Measurements from ENCODE around the gene RCL1.
A peak's percentile ranks its signal among the peaks of the same experiment; 100 is the strongest.
"Not testable (repeated sequence)": the region's sequence is repeated elsewhere in the genome, so short reads cannot be mapped to it uniquely, and the experiment has no call there.

Gene RCL1

GRCh38 chr9:4792572-4793458, at the start of gene RCL1:
RCL1 (plus strand) TSS chr9:4792944; CDS start chr9:4793092, 148 bp downstream.
- DNase-seq, result peak; percentile 99

DNA sequence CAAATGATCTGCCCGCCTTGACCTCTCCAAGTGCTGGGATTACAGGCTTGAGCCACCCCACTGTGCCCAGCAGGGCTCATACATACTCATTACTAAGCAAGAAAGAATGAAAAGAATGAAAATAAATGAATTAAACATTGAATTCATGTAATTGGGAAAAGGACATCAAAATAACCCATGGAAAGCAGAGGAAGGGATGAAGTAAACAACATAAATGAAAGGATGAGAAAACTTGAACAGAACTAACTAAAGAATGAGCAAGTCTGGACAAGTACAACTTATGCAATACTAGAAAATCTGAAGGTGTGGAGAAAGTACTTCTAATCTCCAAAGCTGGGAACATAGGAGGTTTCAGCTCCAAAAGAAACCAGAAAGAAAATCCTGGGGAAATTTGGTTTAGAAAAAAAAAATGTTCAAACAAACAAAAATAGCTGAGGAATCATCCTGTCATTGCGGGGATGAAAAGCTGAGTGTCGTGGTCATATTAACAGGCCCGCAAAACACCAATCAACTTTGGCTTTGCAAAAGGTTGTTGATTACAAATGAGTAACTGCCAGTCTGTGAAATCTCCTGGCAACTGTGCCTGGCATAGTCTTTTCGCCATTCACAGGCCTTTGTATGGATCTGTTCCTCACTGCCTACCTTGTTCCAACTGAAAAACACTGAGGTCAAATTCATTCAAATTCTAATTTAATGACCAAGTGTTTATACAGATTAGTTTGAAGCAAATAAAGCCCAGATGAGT, 49.4 kb upstream of the RCL1 start:
- DNase-seq, result no peak

DNA sequence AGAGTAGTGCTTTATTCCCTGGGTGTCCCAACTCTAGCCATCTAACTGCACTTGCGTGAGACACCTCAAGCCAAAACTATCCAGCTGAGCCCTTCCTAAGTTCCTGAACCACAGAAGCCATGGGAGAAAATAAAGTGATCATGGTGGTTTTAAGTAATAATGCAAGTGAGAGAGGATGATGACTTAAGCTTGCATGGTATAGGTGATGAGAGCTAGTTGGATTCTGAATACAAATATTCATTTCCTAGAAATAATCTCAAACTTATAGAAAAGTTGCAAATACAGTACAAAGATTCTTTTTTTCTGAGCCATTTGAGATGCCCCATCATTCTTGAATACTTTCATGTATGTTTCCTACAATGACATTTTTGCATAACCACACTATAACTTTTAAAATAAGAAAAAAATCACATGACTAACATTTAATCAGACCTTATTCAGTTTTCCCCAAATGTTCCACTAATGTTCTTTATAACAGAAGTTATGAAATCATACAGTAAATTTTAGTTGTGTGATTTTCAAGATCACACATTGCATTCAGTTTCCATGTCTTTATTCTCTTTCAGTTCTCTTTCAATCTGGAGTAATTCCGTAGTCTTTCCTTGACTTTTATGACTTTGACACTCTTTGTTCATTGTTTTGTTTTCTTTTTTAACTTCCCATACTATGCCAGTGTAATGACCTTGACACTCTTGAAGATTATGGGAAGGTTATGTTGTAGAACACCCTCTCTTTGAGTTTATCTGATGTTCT, 46.3 kb upstream of the RCL1 start:
- no peak for DNase-seq

GRCh38 chr9:4748612-4749011, 44.1 kb upstream of the RCL1 start:
- DNase-seq, result no peak

- peak; percentile 12 for DNase-seq
Measured at GRCh38 chr9:4750023-4750673, 42.6 kb upstream of the RCL1 start.

DNA sequence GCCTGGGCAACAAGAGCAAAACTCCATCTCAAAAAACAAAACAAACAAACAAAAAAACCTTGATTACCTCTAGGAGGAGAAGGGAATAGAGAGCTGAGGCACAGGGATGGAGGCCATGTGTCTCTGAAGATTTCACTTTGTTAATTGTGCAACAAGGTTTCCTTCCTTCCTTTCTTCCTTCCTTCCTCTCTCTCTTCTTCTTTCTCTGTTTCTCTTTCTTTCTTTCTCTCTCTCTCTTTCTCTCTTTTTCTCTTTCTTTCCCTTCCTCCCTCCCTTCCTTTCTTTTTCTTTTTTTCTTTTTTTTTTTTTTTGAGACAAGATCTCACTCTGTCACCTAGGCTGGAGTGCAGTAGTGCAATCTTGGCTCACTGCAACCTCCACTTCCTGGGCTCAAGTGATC, 38.2 kb upstream of the RCL1 start:
- not testable (repeated sequence) for DNase-seq

DNA sequence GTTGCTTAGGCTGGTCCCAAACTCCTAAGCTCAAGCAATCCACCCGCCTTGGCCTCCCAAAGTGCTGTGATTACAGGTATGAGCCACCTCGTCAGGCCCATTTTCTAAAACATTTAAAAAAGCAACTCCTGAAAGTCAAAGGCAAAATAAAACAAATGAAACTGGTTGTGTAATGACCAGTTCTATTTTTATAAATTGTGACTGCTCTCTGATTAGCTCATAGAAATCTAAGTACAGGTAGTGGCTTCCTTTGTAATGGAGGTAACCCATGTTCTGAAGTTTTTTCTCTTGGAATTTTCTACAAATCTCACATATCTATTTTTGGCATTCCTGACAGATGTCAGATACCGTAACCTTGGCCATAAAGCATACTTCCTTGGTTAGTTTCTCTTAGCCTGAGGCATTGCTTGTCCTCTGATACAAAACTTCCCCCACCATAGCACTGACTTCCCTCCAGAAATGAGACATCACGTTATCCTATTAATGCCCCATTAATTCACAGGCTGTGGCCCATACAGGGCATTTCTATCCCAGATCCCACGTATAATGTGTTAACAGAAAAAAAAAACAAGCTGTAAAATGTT, 37.6 kb upstream of the RCL1 start:
- DNase-seq, result no peak

DNA sequence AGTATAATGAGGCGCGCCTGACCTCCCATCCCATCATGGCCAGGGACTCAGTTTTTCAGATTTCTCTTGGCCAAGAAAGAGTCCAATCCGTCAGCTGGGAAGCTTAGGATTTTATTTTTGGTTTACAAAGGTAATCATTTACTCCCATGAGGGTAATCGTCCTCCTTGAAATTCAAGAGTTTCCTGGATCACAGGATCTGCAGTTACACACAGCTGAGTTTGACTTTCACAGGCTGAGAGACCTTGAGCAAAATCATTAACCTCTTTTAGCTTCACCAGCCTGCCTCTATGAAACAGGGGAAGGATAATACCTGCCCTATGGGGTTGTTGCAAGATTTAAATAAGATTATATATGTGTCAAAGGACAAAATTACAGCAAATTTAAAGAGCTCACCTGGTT, 36.3 kb upstream of the RCL1 start:
- no peak for DNase-seq

DNA sequence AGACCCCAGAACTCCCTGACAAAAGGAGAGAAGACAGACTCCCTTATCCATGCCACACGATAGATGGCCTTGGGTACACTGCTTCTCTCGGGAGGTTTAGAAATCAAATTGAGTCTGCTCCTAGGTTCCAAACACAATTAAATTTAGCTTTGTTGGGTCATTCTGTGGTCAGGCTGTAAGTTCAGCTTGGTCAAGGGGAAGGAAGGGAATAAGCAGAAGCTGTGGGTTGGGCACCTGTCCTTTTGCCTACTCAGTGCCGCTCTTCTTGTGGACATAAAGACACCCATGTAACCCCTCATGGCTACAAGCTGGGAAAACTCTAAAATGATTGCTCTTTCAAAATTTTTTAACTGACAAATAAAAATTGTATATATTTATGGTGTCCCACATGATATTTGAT, 32.6 kb upstream of the RCL1 start:
- no peak for DNase-seq

DNA sequence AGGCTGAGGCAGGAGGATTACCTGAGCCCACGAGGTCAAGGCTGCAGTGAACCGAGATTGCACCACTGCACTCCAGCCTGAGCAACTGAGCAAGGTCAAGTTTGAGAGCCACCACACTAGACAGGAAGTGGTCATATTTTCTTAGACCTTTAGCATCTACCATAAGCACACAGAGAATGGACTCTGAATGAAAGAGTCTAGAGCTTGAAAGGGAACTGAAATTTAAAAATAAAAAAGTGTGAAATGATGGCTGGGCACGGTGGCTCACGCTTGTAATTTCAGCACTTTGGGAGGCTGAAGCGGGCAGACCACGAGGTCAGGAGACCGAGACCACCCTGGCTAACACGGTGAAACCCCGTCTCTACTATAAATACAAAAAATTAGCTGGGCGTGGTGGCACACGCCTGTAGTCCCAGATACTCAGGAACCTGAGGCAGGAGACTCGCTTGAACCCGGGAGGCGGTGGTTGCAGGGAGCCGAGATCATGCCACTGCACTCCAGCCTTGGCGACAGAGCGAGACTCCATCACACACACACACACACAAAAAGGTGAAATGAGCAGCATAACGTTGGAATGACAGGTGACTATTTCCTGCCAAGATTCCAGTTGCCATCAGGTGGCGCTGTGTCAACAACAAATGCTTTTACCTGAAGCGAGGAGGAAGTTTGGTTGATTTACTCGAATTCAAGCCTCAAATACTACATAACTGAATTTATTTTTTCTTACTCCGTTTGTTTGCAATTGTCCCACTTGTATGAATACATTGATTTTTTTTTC, 30.4 kb upstream of the RCL1 start:
- DNase-seq, result peak; percentile 79

GRCh38 chr9:4762886-4763541, 29.7 kb upstream of the RCL1 start:
- peak; percentile 30 for DNase-seq

DNA sequence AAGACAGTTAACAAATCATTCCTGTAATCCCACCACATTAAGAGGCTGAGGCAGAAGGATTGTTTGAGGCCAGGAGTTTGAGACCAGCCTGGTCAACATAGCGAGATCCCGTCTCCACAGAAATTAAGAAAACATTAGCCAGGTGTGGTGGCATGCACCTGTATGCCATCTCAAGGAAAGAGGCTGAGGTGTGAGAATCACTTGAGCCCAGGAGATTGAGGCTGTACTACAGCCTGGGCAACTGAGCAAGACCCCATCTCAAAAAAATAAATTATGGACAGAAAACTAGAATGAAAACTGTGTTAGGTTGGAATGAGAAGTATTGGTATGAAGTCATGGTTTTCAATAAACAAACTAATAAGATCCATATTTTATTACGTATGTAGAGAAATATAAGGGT, 28.7 kb upstream of the RCL1 start:
- no peak for DNase-seq

- DNase-seq, result no peak
Measured at GRCh38 chr9:4768681-4769080, 24.1 kb upstream of the RCL1 start.

DNA sequence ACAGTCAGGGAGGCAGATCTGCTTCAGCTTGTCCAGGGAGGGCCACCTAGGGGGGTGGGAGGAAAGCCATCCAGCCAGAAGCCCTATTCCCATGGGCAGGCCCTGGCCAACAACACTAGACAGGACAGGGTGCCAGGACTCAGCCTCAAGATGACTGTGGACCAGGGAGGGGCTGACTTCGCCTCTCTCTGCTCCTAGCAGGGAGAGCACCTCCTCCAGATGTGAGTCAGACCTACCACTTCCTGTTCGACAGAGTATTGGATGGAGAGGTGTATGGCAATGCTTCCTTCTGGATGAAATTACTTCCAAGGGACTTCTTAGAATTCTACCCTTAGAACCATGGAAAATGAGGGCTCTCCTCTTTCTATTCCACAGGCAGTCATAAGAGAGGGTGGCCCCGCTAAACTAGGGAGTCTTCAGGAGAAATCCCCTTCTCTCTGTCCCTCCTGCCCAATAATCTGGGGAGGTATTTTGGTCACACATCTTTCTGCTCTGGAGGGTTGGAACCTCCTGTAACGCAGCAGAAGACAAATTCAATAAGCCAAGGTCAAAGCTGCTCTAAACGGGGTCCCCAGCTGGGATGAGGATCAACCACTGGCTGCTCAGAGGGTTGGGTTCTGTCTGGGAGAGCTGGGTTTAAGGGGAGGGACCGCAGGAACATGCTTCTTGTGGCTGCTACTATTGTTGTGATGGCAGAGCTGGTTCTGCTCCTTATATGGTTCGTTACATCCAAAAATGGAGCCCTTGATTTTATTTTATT, 23.2 kb upstream of the RCL1 start:
- DNase-seq, result no peak

- DNase-seq, result no peak
Measured at GRCh38 chr9:4771788-4772187, 21.0 kb upstream of the RCL1 start.

DNA sequence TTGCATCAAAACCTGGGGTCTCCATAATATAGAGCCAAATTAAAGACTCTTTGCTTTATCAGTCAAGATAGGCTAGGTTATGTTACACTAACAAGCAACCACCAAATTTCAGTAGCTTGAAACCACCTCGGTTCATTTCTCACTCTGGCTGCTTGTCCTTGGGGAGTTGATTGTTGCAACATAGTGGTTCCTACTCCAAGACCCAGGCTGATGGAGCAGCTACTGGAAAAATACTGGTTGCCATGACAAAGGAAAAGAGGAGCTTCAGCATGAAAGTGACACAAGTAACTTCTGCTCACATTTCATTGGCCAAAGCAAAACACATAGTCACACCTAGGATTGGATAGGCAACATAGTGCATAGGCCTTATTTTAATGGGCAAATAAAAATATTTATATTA, 18.5 kb upstream of the RCL1 start:
- DNase-seq, result no peak

- not testable (repeated sequence) for DNase-seq
Measured at GRCh38 chr9:4774958-4775357, 17.8 kb upstream of the RCL1 start.

DNA sequence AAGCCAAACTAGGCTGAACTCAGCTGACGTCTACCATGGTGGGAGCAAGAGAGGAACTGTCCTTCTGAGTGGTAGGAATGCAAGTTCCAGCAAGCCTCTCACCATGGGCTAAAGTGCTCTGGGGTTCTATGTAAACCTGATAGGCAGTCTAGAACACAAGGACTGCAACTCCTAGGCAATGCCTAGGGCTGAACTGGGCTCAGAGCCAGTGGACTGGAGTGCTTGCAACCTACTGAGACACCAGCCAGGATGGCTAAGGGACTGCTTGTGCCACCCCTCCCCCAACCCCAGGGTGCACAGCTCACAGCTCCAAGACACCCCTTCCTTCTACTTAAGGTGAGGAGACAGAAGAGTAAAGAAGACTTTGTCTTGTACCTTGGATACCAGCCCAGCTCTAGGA, 12.1 kb upstream of the RCL1 start:
- DNase-seq, result no peak

GRCh38 chr9:4781408-4781807, 11.3 kb upstream of the RCL1 start:
- no peak for DNase-seq

GRCh38 chr9:4783191-4783590, 9.6 kb upstream of the RCL1 start:
- not testable (repeated sequence) for DNase-seq
